ENCODE measurements around the gene DTNB.

DTNB gene

GRCh38 chr2:25598332-25598731 lies 75.0 kb downstream of the DTNB start:
- no peak for TF ChIP-seq TAF1 (IDR thresholded peaks at IDR 0.05; ENCODE audit: borderline replicate concordance, insufficient read depth, low read length)
- no peak for TF ChIP-seq SIN3A (IDR thresholded peaks at IDR 0.05; ENCODE audit: borderline replicate concordance, insufficient read depth, low read length)
- no peak for TF ChIP-seq REST (IDR thresholded peaks at IDR 0.05; ENCODE audit: insufficient read depth in 1 of 2, low read depth in 2 of 2, low read length in 2 of 2)
- TF ChIP-seq FOXP2 (optimal IDR thresholded peaks at IDR 0.05; ENCODE audit: borderline replicate concordance, extremely low read depth, extremely low read length, insufficient read depth) = no peak
- no peak for TF ChIP-seq POLR2AphosphoS5 (IDR thresholded peaks at IDR 0.05; ENCODE audit: low read depth, low read length)

- TF ChIP-seq FOXP2 (optimal IDR thresholded peaks at IDR 0.05; ENCODE audit: borderline replicate concordance, extremely low read depth, extremely low read length, insufficient read depth) (no peak), REST (IDR thresholded peaks at IDR 0.05; ENCODE audit: insufficient read depth in 1 of 2, low read depth in 2 of 2, low read length in 2 of 2) (no peak), SIN3A (IDR thresholded peaks at IDR 0.05; ENCODE audit: borderline replicate concordance, insufficient read depth, low read length) (no peak), POLR2AphosphoS5 (IDR thresholded peaks at IDR 0.05; ENCODE audit: low read depth, low read length) (no peak), TAF1 (IDR thresholded peaks at IDR 0.05; ENCODE audit: borderline replicate concordance, insufficient read depth, low read length) (no peak)
These were observed 75.5 kb downstream of the DTNB start for GRCh38 chr2:25597881-25598280.

- TF ChIP-seq FOXP2 (optimal IDR thresholded peaks at IDR 0.05; ENCODE audit: borderline replicate concordance, extremely low read depth, extremely low read length, insufficient read depth) (no peak), POLR2AphosphoS5 (IDR thresholded peaks at IDR 0.05; ENCODE audit: low read depth, low read length) (no peak), TAF1 (IDR thresholded peaks at IDR 0.05; ENCODE audit: borderline replicate concordance, insufficient read depth, low read length) (no peak), SIN3A (IDR thresholded peaks at IDR 0.05; ENCODE audit: borderline replicate concordance, insufficient read depth, low read length) (no peak), REST (IDR thresholded peaks at IDR 0.05; ENCODE audit: insufficient read depth in 1 of 2, low read depth in 2 of 2, low read length in 2 of 2) (no peak)
These were observed 76.7 kb downstream of the DTNB start for GRCh38 chr2:25596516-25597244.

- TF ChIP-seq REST (IDR thresholded peaks at IDR 0.05; ENCODE audit: insufficient read depth in 1 of 2, low read depth in 2 of 2, low read length in 2 of 2) (no peak), TAF1 (IDR thresholded peaks at IDR 0.05; ENCODE audit: borderline replicate concordance, insufficient read depth, low read length) (no peak), POLR2AphosphoS5 (IDR thresholded peaks at IDR 0.05; ENCODE audit: low read depth, low read length) (no peak)
These were observed 78.0 kb downstream of the DTNB start for GRCh38 chr2:25595393-25595792.

GRCh38 chr2:25594991-25595390 lies 78.4 kb downstream of the DTNB start:
- TF ChIP-seq SIN3A (IDR thresholded peaks at IDR 0.05; ENCODE audit: borderline replicate concordance, insufficient read depth, low read length) (no peak), POLR2AphosphoS5 (IDR thresholded peaks at IDR 0.05; ENCODE audit: low read depth, low read length) (no peak), FOXP2 (optimal IDR thresholded peaks at IDR 0.05; ENCODE audit: borderline replicate concordance, extremely low read depth, extremely low read length, insufficient read depth) (no peak), TAF1 (IDR thresholded peaks at IDR 0.05; ENCODE audit: borderline replicate concordance, insufficient read depth, low read length) (no peak)

Data from PFSK-1 (cell line).